Smooth muscle cell of the coronary artery (primary cell): ENCODE data around the gene SMC4. TPM values are rescaled to one million over a fixed set of nuclear protein-coding genes. Genes with fewer than 3 reads are reported as not detected.

Experiments
- total RNA-seq: library from RNA; depleted of rRNA; stranded (reverse); fragments of >200 nt; gene quantifications from 2 replicates; pipeline ENCODE4 v1.2.3, GENCODE V29; 2014; ENCODE audit warnings: low replicate concordance

Gene SMC4
- total RNA-seq, result 16.3 and 36.2 TPM in 2 replicates

GRCh38 chr3:160399125-160400029 is at the start of gene SMC4, which contains the start of gene IFT80:
TSS of gene SMC4 (plus strand) at chr3:160399650. CDS start at chr3:160400827, 1,177 bp downstream.
TSS of gene IFT80 (minus strand) at chr3:160399225. CDS start at chr3:160384600, 14,625 bp downstream.

DNA sequence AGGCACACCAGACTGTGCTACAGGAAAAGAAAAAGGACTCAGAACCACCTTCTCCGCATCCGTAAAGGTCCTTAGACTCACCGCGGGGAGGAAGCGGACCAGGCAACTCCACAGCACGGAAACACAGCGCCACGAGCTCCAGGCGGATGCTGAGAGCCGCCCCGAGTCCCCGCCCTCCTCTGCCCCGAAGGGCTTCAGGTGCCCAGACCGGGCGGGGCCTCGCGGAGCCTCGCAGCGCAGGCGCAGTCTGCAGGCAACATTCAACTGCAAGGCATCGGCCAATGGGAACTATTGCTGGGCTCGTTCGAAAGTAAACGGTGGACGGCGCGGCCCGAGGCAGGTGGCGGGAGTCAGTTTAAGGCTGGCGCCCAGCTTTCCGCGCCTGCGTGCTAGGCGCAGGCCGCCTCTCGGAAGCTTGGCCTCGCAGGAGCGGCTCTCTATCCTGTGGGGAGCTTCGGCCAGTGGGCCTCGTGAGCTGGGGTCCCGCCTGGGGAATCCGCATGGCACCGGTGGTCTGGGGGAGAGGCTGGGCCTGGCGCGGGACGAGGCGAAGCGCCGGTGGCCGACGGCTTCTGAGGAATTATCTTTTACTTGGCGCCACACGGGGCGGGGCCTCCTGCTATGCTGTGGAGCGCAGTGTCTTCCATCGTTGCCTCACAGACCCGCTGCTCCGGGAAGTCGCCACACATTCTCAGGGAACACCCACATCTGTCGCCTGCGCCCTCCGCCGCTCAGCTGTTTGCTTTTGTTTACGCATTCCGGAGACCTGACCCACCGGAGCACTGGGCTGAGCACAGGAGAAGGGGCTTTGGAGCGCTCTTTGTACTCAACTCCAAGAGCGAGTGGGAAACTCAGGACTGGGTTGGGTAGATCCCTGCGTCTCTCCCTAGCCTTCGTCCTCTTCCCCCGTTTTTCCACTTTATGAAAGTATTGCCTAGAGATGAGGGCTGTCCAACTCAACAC is 50.5 kb downstream of the SMC4 start, which contains the start of gene TRIM59:
TSS of gene TRIM59 (minus strand) at position 151 of the 963 bp plus-strand sequence. CDS start 10,603 bp downstream, outside the sequence.

Other genes with a start within 250 kb of the SMC4 start
- 0.59 and 0.75 TPM in 2 replicates for gene C3orf80, start 174.2 kb upstream of the SMC4 start, total RNA-seq
- gene IFT80, start 425 bp upstream of the SMC4 start, total RNA-seq, result 33.0 and 36.7 TPM in 2 replicates
- 3.4 and 16.5 TPM in 2 replicates for gene TRIM59, start 50.1 kb downstream of the SMC4 start, total RNA-seq
- 33.4 and 46.3 TPM in 2 replicates for gene KPNA4, start 165.9 kb downstream of the SMC4 start, total RNA-seq